Stimulated activated CD8-positive, alpha-beta memory T cell treated with anti-CD3 and anti-CD28 coated beads, Interleukin-7, amount 100 ng/mL, for 24 hours (primary cell): ENCODE results near the gene CPE.

ENCODE experiments used
- DNase-seq: peaks from one replicate; pipeline ENCODE4 v3.0.0-alpha.2; 2020; ENCODE audit warnings: low read depth

Gene CPE

GRCh38 chr4:165367040-165367439 is 11.8 kb upstream of the CPE start:
- DNase-seq = no peak

DNA sequence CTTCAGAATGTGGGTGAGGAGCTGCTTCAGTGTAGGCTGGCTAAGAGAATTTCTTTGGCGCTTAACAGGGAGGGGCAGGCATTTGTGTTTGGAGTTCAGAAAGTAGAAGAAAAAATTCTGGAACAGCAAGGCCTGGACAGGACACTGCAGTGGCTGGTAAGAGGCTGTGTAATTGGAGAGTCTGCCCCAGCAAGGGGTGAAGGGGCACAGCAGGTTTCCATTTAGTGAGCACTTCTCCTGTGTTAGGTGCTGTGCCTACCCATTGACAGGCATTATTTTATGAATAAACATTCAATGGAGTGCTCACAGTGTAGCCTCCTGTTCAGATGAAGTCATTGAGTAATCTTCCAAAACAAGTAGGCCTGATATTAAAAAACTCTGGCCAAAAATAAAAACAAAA is 10.7 kb upstream of the CPE start:
- no peak for DNase-seq

DNA sequence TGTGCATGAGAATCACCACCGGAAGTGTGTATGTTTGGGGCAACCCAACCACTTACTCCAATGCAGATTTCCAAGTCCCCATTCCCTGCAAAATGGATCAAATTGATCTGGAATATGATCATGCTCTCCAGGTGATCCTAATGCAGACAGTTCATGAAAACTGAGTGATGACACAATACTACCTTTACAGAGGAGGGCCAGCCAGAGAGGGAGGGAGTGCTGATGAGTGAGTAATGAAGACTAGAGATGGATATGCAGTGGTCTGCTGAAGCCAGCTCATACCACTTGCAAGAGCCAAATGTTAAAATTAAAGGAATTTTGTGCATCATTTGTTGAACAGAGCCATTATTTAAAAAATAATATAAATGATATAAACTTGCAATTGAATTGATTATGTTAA is 10.2 kb upstream of the CPE start:
- no peak for DNase-seq

- DNase-seq = no peak
These were observed 9.3 kb upstream of the CPE start for GRCh38 chr4:165369522-165369921.

DNA sequence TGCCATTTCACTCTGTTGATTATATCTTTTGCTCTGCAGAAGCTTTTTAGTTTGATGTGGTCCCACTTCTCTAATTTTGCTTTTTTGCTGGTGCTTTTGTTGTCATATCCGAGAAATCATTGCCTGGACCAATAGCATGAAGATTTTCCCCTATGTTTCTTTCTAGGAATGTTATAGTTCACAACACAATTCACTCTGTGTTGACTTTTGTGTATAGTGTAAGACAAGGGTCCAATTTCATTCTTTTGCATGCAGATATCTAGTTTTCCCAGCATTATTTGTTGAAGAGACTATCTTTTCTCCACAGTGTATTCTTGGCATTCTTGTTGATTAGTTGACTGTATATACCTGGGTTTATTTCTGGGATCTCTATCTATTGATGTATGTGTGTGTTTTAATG is 8.3 kb upstream of the CPE start:
- DNase-seq = no peak

DNA sequence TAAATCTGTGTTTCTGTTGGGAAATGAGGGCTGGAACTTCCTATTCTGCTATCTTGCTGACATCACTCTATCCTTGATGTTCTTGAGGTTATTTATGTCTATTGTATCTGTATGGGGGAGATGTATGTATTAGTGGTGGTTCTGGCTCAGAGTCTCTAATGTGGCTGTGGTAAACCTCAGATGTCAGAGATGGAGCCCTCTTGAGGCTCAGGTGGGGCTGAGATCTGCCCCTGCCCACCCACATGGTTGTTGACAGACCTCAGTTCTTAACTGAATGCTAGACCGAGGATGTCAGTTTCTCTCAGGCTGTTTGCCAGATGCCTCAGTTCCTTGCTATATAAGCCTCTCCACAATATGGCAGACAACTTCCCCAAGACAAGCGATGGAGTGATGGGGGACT is 3.3 kb upstream of the CPE start:
- no peak for DNase-seq

GRCh38 chr4:165378398-165378744 is 437 bp upstream of the CPE start:
- DNase-seq = no peak

- no peak for DNase-seq
These were observed 863 bp downstream of the CPE start for GRCh38 chr4:165379678-165380064.

DNA sequence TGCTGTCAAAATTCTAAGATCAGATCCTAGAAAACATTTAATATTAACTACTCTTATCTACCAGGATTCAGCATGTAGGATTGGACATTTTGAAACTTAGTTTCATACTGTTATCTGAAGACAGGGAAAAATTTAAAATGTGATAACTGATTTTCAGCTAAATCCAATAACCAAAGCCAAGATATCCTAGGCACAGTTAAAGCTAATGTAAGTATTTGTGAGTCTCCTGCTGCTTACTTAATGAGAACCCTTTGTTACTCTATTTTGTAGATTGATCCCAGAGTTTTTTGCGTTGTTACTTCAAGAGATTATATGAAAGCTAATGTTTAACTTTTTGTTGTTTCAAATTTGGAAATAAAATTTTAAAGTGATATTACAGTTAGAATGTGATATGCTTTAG is 2.0 kb downstream of the CPE start:
- DNase-seq = no peak

DNA sequence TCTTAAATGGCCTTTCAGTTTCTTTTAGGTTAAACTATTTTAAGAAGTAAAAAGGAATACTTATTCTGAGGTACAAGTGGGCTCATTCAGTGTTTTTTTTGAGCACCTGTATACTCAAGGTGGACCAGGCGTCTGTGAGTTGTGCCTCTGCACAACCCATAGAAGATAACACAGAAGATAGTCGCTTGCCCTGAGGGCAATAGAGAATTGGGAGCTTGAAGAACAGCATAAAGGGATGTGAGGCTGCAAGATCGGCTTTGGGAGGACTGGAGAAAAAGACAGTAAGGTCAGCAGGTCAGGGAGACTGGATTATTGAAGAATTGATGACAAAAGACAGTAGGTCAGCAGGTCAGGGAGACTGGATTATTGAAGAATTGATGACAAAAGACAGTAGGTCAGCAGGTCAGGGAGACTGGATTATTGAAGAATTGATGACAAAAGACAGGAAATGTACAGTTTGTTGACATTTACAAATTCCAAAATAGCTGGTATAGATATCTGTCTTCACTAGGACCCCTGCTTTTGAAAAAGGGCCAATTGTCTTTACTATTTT is 3.1 kb downstream of the CPE start:
- DNase-seq = no peak

- no peak for DNase-seq
These were observed 3.8 kb downstream of the CPE start for GRCh38 chr4:165382640-165383039.

DNA sequence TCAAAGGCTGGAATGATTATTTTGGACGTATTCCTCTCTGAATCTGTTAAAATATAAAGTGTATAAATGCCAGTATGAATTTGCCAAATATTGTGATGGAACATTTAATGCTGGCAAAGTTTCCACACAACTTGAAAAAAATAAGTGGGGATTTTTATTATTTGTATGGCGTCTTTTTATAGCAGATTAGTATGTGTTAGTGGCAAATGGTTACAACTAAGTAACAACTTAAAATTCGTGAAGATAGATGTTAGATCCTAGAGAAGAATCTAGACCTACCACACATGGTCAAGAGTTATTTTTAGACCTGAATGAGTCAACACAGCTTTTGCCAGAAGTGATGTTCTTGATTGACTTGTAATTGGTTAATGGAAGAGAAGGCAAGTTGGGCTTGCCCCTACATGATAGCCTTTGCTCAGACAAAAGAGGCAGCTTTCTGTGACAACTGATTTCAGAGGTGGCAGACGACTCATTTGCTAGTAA is 4.8 kb downstream of the CPE start:
- DNase-seq = no peak

DNA sequence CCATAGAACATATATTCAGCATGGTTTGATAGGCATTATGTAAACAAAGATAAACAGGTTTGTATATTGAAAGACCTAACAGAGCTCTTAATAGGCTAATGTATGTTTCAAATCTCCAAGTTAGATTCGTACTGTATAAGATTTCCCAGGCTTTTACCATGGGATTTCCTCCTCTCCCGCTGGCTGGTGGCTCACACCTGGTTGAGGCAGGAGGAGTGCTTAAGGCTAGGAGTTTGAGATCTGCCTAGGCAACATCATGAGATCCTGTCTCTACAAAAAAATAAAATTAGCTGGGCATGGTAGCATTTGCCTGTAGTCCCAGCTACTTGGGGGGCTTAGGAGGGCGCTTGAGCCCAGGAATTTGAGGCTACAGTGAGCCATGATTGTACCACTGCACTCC is 5.4 kb downstream of the CPE start:
- DNase-seq = no peak

- no peak for DNase-seq
These were observed 5.8 kb downstream of the CPE start for GRCh38 chr4:165384598-165384997.

- no peak for DNase-seq
These were observed 6.3 kb downstream of the CPE start for GRCh38 chr4:165385126-165385525.

DNA sequence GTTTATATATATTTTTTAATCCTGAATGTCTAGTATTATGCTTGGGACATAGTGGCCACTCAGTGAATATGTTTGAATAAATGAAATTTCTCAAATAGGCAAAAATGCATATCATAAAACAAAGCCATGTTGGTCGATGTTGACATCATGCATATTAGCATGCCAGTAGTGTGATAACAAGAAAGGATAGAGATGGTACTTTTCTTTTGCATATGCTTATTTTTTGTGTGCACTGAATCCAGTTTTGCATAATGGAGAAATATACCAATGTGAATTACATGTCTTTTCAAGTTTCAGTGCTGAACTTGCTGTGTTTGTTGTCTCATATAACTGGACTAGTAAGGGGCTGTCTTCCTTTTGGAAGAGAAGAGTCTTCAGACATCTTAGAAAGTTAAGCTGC is 7.5 kb downstream of the CPE start:
- DNase-seq = no peak

DNA sequence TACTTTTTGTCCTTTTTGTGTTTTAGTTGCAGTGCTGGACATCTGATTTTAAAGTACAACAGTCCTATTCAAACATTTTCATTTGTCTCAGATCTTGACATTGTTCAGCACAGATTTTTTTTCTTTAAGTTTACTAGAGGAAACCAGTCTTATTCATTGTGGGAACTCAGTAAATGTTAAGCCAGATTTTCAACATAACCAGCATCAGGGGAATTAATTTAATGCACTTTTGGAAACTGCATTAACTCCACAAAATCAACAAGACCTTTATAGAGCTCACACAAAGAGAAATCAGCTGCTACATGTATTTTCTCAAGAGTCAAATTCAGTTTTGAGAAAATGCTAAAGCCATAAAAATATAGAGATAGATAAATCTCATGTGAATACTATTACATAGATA is 9.9 kb downstream of the CPE start:
- DNase-seq = no peak

- no peak for DNase-seq
These were observed 14.2 kb downstream of the CPE start for GRCh38 chr4:165393051-165393450.

GRCh38 chr4:165393704-165394103 is 14.9 kb downstream of the CPE start:
- DNase-seq = no peak

DNA sequence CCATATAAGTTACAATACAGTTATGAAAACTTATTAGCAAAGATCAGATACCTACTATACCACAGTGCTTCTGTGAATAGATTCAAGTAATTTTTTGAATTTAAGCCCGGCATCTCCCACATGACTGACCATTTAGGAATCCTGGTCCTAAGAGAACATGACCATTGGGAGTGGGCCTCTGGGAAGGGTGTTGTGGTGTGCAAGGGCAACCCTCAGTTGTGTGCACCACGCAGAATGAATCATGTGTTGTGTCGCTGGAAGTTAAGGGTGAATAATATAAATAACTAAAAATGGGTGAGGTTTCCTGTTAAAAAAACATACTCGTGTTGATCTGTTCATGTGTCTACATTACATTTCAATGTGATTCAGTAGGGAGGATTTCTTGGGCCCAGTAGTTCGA is 15.5 kb downstream of the CPE start:
- no peak for DNase-seq

DNA sequence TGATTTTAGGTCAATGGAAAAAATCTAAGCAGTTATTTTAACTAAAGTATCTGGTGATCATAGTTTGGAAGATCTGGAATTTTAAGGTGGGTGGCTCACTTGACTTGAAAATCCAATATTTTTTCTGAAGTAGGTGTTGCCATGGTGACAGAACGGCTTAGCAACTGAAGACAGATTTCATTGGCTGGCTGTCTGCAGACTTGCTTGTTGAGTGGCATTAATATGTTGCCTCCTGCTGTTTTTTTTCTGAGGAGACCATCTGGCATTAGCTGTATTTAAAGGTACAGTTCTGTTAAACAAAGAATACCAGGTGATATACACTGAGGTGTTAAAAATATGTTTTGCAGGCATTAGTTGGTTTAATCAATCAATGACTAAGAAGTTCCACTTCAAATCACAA is 19.8 kb downstream of the CPE start:
- no peak for DNase-seq

DNA sequence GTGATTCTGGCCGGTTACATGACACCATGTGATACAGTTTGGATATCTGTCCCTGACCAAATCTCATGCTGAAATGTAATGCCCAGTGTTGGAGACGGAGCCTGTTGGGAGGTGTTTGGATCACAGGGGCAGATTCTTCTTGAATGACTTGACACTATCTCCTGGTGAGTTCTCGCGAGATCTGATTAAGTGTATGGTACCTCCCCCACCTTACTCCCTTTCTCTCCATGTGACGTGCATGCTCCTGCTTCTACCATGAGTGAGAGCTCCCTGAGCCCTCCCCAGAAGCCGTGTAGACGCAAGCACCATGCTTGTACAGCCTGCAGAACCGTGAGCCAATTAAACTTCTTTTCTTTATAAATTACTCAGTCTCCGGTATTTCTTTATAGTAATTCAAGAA is 23.6 kb downstream of the CPE start:
- DNase-seq = no peak

- DNase-seq = no peak
These were observed 24.2 kb downstream of the CPE start for GRCh38 chr4:165403048-165403447.

DNA sequence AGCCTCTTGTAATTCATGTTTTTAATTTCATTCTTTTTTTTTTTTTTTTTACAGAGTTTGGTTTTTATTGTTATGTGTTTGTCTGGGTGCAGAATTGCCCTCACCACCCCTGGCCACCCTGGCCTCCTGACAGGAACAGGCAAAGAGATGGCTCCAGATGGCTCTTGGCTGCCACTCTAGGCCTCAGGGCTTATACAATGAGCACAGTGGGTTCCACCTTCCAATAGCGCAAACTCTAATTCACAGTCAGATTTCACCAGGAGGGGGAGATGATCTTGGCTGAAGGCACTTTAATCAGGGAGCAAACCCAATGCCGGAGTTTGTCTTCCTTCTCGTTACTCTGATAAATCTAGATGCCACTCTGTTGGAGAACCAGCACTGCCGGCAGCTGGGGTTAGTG is 24.8 kb downstream of the CPE start:
- DNase-seq = no peak

DNA sequence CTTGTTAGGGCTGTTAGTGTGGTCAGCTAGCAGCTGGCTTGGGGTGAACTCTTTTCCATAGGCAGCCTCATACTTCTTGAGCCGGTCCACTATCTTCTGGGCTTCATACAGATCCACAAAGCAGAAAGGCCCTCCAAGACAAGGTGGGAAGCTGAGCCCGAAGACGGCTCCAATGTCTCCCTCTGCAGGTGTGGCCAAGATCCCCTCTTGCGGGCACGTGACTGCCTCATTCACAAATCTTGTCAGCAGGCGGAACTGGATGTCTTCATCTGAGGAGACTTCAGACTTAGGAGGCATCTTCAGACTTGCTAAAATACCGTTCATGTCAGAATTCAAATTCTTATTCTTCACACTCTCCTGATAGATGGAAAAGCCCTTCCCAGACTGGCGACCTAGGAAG is 25.3 kb downstream of the CPE start:
- DNase-seq = no peak
